T-helper 2 cell treated with Interferon-gamma antibody and Interleukin-4, amounts not matched to agents 5 μg/mL and 100 μg/mL, for 36 hours (primary cell): ENCODE data around the gene DTNA.
"Not testable (repeated sequence)": the region's sequence is repeated elsewhere in the genome, so short reads cannot be mapped to it uniquely, and the experiment has no call there.

Experiments
- DNase-seq: peaks from one replicate; pipeline ENCODE4 v3.0.0; 2021; ENCODE audit warnings: low spot score
- H3K27ac Mint-ChIP-seq: one replicate; pipeline ENCODE4 v1.8.0; 2021; ENCODE audit warnings: mild to moderate bottlenecking, mixed read lengths
- H3K27me3 Mint-ChIP-seq: one replicate; pipeline ENCODE4 v1.8.0; 2021; ENCODE audit warnings: low read depth, mixed read lengths
- H3K36me3 Mint-ChIP-seq: one replicate; pipeline ENCODE4 v1.8.0; 2021; ENCODE audit warnings: low read depth, mixed read lengths
- H3K4me1 Mint-ChIP-seq: one replicate; pipeline ENCODE4 v1.8.0; 2021; ENCODE audit warnings: low read depth, mixed read lengths
- H3K4me3 Mint-ChIP-seq: one replicate; pipeline ENCODE4 v1.8.0; 2022; ENCODE audit warnings: mild to moderate bottlenecking, moderate library complexity, mixed read lengths
- H3K9me3 Mint-ChIP-seq: one replicate; pipeline ENCODE4 v1.8.0; 2021; ENCODE audit warnings: mixed read lengths

DTNA gene

DNA sequence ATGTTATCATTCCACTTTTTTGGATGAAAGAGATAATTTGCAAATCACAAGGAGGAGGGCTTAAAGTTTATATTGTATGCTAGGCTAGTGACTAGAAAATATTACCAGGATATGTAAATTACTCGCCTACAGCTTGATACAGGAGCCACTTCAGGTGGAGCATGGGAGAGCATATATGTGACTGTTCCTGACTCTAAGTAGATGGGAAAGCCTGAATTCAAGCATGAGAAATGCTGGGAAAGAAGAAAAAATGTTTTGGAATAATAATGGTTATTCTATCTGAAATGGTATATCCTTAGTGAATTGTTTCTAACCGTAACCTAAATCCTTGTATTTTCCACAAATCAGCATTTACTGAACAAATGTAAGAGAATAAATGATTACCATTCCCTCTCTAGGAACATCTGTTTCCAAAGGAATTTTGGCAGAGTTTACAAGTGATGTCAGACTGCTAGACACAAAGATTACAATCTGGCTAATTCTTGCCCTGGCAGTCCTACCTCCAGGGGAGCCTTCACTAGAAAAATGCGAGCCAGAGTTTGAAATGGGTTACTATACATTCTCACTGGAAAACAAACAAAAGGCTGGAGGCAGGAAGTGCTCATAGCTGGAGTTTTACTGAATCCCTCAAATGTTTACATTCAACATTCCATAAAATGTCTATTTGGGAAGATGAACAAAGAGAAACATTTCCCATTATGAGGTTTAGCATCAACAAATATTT lies 201.7 kb downstream of the DTNA start:
- Mint-ChIP-seq H3K27me3 (no peaks in the 10 kb centered on the region), H3K27ac (no peak overlapping the region), H3K4me1 (no peaks in the 10 kb centered on the region), H3K36me3 (no peaks in the 10 kb centered on the region), H3K9me3 (peaks cover 7% of the 10 kb centered on the region), H3K4me3 (no peak overlapping the region)
- DNase-seq: no peak

DNA sequence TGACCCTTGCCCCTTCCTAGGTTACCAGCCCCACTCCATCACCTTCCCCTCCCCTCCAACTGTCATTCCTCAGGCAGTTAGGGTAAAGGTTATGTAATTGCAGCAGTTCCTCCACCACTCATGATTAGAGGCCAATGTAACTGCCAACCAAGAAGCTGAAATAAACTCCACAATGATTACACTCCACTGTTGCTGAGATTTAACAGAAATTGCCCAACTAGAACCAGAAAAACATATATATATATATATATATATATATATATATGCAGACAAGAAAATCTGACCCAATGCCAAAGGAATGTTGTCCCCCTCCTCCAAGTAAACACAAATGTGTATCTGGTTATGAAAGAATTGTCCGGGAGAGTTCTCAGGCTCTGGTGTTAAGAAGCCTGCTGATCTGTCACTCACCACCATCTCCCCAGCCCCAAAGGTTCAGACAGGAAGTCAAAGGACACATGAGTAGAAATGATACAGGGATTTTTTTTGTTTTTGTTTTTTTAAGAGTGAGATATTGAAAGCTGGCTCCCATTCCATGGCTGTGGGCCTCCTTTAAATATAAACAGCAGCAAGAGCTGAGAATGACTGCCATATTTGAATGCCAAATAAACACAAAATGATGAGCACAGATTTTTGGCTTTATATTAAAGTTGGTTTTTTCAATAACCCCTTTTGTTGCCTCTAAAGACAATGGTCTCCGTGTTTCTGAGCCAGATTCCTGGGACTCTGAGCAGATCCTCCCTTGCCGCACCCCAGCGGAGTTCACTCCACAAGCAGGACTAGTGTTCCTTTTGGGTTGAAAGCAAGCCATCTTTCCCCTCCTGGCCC lies 204.0 kb downstream of the DTNA start:
- H3K36me3 Mint-ChIP-seq: no peaks in the 10 kb centered on the region
- H3K4me1 Mint-ChIP-seq: no peaks in the 10 kb centered on the region
- no peak for DNase-seq
- H3K9me3 Mint-ChIP-seq: no peaks in the 10 kb centered on the region
- no peak overlapping the region for H3K4me3 Mint-ChIP-seq
- no peak overlapping the region for H3K27ac Mint-ChIP-seq
- no peaks in the 10 kb centered on the region for H3K27me3 Mint-ChIP-seq

DNA sequence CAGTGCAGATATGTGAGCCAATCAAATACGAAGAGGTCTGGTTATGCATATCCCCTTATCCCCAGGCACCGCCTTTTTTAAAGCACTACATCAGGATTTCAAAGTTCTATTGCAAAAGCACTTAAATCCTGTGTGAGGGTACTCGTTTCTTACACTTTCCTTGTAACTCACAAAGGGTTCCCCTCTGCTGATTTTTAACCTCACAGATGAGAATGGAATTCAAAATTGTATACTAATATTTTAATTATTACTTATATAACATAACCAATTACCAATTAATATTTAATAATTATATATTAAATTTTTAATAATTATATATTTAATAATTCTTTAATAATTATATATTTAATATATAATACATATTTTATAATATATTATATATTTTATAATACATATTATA lies 204.9 kb downstream of the DTNA start:
- Mint-ChIP-seq H3K27ac (no peak overlapping the region), H3K4me3 (no peak overlapping the region), H3K9me3 (no peaks in the 10 kb centered on the region), H3K36me3 (no peaks in the 10 kb centered on the region), H3K27me3 (no peaks in the 10 kb centered on the region), H3K4me1 (no peaks in the 10 kb centered on the region)
- DNase-seq: no peak

DNA sequence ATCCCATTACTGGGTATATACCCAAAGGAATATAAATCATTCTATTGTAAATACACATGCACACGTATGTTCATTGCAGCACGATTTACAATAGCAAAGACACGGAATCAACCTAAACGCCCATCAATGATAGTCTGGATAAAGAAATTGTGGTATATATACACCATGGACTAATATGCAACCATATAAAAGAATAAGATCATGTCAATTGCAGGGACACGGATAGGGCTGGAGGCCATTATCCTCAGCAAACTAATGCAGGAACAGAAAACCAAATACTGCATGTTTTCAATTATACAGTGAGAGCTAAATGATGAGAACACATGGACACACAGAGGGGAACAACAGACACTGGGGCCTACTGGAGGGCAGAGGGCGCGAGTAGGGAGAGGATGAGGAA lies 206.4 kb downstream of the DTNA start:
- H3K36me3 Mint-ChIP-seq, H3K4me1 Mint-ChIP-seq, H3K27ac Mint-ChIP-seq, H3K27me3 Mint-ChIP-seq, DNase-seq, H3K4me3 Mint-ChIP-seq, H3K9me3 Mint-ChIP-seq: not testable (repeated sequence)

DNA sequence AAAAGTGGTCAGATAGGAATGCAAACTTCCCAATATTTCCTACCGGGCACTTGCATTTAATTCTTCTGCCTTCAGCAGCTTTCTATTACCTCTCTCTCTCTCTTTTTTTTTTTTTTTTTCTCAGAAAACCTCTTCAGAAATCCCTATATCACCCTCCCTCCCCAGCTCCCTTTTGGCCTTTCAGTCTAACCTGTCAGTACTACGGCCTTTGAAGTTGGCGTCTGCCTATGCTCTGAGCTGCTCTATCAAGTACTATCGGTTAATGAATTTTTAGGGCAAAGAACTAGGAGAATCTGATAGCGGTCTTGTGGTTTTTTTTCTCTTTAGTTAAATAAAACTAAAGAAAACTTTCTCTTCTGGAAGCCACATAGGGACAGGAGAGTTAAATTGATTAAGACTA lies 208.8 kb downstream of the DTNA start:
- H3K4me1 Mint-ChIP-seq: no peaks in the 10 kb centered on the region
- H3K9me3 Mint-ChIP-seq: no peaks in the 10 kb centered on the region

DNA sequence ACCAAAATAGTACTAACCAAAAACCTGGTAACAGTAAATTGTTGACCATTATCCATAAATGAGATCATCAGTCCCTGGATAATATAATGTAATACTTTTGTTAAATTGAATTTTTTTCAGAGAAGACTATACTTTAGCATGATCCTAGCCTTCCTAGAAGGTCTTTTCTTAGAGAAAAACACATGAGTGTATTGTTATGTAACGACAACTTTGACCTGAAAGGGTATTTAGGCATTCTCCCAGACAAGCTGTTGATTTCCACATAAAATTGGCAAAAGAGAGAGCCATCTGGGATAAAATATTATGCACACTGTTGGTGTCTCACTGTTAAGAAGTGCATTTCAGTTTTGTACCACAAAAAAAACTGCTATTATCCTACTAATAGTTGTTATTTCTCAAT lies 211.1 kb downstream of the DTNA start:
- no peaks in the 10 kb centered on the region for H3K36me3 Mint-ChIP-seq
- H3K4me1 Mint-ChIP-seq: no peaks in the 10 kb centered on the region
- H3K4me3 Mint-ChIP-seq: no peak overlapping the region
- H3K9me3 Mint-ChIP-seq: no peaks in the 10 kb centered on the region
- DNase-seq: no peak
- peaks cover 2% of the 10 kb centered on the region for H3K27me3 Mint-ChIP-seq
- H3K27ac Mint-ChIP-seq: no peak overlapping the region

More for the DNA sequence above, 208.8 kb downstream of the DTNA start:
- Mint-ChIP-seq H3K27ac (no peak overlapping the region), H3K4me3 (no peak overlapping the region), H3K27me3 (no peaks in the 10 kb centered on the region), H3K36me3 (no peaks in the 10 kb centered on the region)
- no peak for DNase-seq

DNA sequence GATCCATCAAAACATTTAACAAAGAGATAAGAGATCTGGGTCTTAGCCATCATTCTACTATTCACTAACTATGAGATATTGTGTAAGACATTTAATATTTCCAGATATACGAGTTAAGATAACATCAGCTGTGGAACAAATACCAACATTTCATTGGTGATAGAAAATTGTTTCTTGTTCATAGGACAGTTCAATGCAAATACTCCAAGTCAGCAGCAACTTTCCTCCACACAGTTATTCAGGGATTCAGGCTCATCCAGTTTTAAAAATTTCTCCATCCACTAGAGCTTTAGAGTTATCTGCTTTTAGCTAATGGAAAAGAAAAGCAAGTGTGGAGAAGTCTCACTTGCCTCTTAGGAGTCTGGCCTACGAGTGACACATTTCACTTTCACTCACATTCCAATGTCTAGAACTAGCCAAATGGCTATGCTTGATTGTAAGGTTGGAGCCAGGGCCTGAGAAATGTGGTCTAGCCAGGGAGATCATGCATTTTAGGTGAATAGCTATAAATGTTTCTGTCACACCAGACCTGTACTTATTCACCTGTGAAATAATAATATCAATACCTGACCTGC lies 211.8 kb downstream of the DTNA start:
- Mint-ChIP-seq H3K4me3 (no peak overlapping the region), H3K4me1 (no peaks in the 10 kb centered on the region), H3K9me3 (no peaks in the 10 kb centered on the region), H3K27ac (no peak overlapping the region), H3K27me3 (peaks cover 2% of the 10 kb centered on the region), H3K36me3 (no peaks in the 10 kb centered on the region)
- DNase-seq: no peak

DNA sequence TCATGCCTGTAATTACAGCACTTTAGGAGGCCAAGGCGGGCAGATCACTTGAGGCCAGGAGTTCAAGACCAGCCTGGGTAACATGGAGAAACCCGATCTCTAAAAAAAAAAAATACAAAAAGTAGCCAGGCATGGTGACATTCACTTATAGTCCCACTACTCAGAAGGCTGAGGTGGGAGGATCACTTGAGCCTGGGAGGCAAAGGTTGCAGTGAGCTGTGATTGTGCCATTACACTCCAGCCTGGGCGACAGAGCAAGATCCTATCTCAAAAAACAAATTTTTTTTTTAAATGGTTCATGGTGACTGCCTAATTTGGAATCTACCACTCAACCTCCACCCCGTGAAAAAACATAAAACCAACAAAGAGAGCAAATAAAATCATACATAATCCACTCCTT lies 212.5 kb downstream of the DTNA start:
- not testable (repeated sequence) for H3K4me3 Mint-ChIP-seq, H3K4me1 Mint-ChIP-seq, H3K9me3 Mint-ChIP-seq, H3K27ac Mint-ChIP-seq, DNase-seq, H3K27me3 Mint-ChIP-seq, H3K36me3 Mint-ChIP-seq

DNA sequence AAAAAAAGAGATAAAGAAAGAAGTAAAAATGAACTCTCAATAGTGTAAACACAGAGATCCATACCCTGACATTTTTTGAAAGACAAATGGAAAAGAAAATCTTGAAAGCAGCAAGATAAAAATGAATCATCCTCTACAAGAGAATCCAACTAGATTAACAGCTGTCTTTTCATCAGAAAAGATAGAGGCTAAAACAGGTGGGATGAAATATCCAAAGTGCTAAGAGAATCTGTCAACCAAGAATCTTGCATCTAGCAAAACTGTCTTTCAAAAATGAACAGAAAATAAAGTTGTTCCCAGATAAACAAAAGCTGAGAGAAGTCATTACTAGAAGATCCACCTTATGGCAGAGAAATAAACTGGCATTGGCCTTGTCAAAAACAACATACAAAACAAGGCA lies 213.8 kb downstream of the DTNA start:
- Mint-ChIP-seq H3K27ac (no peak overlapping the region), H3K4me1 (no peaks in the 10 kb centered on the region), H3K27me3 (peaks cover 2% of the 10 kb centered on the region), H3K36me3 (no peaks in the 10 kb centered on the region), H3K9me3 (no peaks in the 10 kb centered on the region), H3K4me3 (no peak overlapping the region)
- no peak for DNase-seq

DNA sequence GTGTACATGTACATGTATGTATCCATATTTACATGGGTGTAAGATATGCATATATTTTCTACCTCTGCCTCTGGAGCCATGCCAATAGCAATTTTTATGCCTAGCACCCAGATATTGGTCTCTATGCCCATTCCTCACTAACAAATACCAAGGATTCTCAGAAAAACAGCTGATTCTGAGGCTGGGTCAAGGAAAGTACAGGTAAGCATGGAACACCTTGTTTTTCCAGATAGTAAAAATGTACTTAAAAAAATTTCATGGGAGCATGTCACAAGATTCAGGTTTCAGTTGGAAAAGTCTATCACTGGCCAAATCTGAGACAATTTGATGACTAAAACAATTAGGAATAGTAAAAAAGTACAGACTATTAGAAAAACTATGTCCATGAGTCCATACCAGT lies 216.6 kb downstream of the DTNA start:
- Mint-ChIP-seq H3K27me3 (peaks cover 2% of the 10 kb centered on the region), H3K4me3 (no peak overlapping the region), H3K36me3 (no peaks in the 10 kb centered on the region), H3K27ac (no peak overlapping the region), H3K9me3 (no peaks in the 10 kb centered on the region), H3K4me1 (no peaks in the 10 kb centered on the region)
- no peak for DNase-seq

DNA sequence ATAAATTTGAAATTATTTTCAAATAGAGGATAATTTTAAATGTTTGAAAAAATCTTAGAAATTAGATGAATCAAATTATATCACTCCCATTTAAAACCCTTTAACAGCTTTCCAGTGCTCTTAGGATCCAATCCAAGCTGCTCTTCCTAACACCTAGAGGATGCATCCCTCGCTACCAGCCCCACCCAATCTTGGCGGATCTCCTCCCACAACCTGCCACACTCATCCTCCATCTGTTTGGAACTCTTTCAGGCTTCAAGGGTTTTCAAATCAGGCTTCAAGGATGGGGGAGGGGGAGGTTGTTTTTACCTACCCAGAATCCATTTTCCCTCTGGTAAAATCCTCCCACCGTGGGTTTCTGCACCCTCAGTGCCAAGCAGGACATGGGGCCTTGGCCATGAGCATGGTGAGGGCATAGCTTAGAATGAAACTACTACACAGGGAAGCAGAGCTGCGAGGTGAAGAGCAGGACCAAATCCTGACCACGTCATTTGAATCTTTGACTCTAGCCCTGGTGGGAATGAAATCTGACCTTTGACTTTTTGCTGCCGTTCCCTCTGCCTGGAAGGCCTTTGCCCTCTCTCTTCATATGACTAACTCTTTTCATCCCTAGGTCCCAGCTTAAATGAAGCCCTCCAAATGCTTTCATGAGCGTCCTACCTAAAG lies 218.1 kb downstream of the DTNA start:
- H3K9me3 Mint-ChIP-seq: no peaks in the 10 kb centered on the region
- DNase-seq: no peak
- peaks cover 2% of the 10 kb centered on the region for H3K27me3 Mint-ChIP-seq
- H3K36me3 Mint-ChIP-seq: no peaks in the 10 kb centered on the region
- no peak overlapping the region for H3K4me3 Mint-ChIP-seq
- H3K4me1 Mint-ChIP-seq: no peaks in the 10 kb centered on the region
- no peak overlapping the region for H3K27ac Mint-ChIP-seq

DNA sequence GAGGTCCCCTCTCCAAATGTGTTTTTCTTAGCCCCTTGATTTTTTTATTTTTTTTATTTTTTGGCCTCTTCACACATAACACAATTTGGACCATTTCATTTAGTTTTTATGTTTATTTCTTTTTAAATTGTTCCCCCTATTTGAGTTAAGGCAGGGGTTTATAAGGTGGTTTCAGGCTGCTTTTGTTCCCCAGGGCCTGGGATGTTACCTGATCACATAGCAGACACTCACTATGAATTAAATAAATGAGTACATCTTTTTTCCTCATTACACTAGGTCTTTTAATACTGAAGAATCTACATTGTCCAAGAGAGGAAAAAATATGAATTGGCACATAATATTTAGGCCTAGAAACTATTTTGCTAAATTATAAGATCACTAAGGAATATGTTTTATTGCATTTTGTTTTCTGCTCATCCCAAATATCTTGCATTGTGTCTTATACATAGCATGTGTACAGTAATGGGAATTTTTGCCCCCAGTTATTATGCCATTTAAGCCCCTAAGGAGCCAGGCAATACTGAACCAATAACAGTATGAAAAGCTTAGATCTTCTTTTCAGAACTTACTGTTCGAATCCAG lies 218.7 kb downstream of the DTNA start:
- no peaks in the 10 kb centered on the region for H3K36me3 Mint-ChIP-seq
- H3K4me3 Mint-ChIP-seq: no peak overlapping the region
- H3K27ac Mint-ChIP-seq: no peak overlapping the region
- H3K9me3 Mint-ChIP-seq: no peaks in the 10 kb centered on the region
- peaks cover 2% of the 10 kb centered on the region for H3K27me3 Mint-ChIP-seq
- DNase-seq: no peak
- no peaks in the 10 kb centered on the region for H3K4me1 Mint-ChIP-seq

DNA sequence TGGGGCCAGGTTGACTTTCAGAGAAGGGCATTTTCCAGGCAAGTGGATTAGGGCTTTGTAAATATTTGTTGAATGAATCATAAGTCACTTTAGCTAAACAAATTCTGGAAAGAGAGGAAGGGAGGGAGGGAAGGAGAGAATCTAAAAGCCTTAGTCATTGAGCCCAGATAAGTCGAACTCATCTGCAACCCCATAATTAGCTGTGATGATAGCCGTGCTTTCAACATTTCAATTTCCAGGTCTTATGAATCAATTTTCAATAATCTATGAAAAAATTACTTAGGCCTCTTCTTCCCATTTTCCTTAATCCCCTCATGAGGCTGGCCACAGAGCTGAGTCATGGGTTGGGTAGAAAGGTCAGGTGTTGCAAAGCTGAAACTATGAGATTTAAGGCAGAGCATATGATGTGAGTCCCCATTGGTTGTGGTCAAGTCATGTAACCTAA lies 219.3 kb downstream of the DTNA start:
- H3K9me3 Mint-ChIP-seq: no peaks in the 10 kb centered on the region
- no peaks in the 10 kb centered on the region for H3K4me1 Mint-ChIP-seq
- H3K4me3 Mint-ChIP-seq: no peak overlapping the region
- H3K27me3 Mint-ChIP-seq: peaks cover 2% of the 10 kb centered on the region
- DNase-seq: no peak
- no peaks in the 10 kb centered on the region for H3K36me3 Mint-ChIP-seq
- H3K27ac Mint-ChIP-seq: no peak overlapping the region

DNA sequence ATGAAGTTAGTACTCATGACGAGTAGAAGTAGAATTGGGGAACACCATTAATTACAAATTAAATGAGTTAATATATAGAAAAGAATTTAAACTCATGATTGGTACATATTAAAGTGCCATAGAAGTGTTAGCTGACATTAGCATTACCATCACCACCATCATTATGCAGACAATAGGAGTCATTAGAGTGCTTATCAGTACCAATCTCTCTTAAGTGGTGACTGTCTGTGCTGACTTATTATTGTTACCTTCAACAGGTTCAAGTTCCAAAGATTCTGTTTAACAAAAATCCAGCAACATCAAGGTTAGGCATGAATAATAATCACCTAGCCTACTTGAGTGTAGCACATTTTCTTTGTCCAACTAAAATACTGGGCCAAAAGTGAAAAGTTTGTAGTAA lies 222.3 kb downstream of the DTNA start:
- H3K36me3 Mint-ChIP-seq: no peaks in the 10 kb centered on the region
- no peaks in the 10 kb centered on the region for H3K27me3 Mint-ChIP-seq
- H3K9me3 Mint-ChIP-seq: no peaks in the 10 kb centered on the region
- H3K4me3 Mint-ChIP-seq: no peak overlapping the region
- no peaks in the 10 kb centered on the region for H3K4me1 Mint-ChIP-seq
- no peak overlapping the region for H3K27ac Mint-ChIP-seq
- no peak for DNase-seq
